ENCODE measurements around the gene ZNF576.
A peak's percentile ranks its signal among the peaks of the same experiment; 100 is the strongest.

Gene ZNF576

DNA sequence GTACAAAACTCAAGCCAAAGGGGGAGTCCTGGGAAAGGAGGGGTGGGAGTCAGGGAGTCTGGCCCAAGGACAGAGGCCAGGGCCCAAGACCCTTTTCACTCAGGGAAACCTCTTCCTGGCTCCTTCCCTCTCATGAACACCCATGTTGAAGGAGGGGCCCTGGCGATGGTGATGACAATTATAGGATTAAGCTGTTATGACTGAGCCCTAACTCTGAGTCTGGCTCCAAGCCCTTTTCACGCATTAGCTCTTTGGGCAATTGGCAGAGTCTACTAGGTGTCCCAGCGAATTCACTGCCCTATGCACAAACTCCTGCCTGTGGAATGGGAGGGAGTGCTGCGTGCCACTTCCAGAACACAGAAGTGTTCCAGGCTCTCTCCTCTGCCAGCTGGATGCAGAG is 42.7 kb upstream of the ZNF576 start:
- Mint-ChIP-seq H3K27ac (no peak overlapping the region), H3K4me1 (peaks cover 9% of the 10 kb centered on the region), H3K9me3 (no peaks in the 10 kb centered on the region), H3K4me3 (no peak overlapping the region), H3K36me3 (ENCODE audit: low read depth) (peaks cover 54% of the 10 kb centered on the region), H3K27me3 (ENCODE audit: low read depth, poor library complexity) (peaks cover 4% of the 10 kb centered on the region)
- no peak for DNase-seq
- TF ChIP-seq, protein P1, sequence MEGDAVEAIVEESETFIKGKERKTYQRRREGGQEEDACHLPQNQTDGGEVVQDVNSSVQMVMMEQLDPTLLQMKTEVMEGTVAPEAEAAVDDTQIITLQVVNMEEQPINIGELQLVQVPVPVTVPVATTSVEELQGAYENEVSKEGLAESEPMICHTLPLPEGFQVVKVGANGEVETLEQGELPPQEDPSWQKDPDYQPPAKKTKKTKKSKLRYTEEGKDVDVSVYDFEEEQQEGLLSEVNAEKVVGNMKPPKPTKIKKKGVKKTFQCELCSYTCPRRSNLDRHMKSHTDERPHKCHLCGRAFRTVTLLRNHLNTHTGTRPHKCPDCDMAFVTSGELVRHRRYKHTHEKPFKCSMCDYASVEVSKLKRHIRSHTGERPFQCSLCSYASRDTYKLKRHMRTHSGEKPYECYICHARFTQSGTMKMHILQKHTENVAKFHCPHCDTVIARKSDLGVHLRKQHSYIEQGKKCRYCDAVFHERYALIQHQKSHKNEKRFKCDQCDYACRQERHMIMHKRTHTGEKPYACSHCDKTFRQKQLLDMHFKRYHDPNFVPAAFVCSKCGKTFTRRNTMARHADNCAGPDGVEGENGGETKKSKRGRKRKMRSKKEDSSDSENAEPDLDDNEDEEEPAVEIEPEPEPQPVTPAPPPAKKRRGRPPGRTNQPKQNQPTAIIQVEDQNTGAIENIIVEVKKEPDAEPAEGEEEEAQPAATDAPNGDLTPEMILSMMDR (IDR thresholded peaks at IDR 0.05) = no peak

DNA sequence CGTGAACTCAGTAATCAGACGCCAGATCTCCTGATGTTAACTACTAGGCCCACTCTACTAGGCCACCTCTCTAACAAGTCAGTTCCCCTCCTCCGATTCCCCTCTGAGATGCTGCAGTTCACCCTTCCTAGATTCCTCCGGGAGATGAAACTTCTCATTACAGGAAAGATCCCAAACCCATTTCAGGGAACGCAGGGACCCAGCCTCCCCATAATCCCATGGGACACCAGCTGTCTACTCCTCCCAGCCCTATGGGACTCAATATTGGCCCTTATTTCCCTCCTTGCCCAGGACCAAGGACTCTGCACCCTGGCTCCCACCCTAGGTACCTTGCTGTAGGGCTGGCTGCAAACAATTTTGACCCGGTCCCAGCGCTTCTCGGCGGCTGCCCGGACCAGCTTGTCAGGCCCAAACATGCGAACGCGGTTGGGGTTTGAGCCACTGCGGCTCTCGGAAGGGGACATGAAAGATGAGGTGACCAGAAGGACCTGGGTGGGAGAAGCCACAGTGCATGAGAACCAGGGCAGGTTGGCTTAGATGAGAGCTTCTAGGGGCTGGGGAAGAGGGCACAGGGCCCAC is 42.0 kb upstream of the ZNF576 start:
- Mint-ChIP-seq H3K27ac (no peak overlapping the region), H3K4me1 (peaks cover 9% of the 10 kb centered on the region), H3K27me3 (ENCODE audit: low read depth, poor library complexity) (peaks cover 4% of the 10 kb centered on the region), H3K4me3 (no peak overlapping the region), H3K36me3 (ENCODE audit: low read depth) (peaks cover 49% of the 10 kb centered on the region), H3K9me3 (no peaks in the 10 kb centered on the region)
- TF ChIP-seq, protein P1 (IDR thresholded peaks at IDR 0.05) = no peak
- no peak for DNase-seq

DNA sequence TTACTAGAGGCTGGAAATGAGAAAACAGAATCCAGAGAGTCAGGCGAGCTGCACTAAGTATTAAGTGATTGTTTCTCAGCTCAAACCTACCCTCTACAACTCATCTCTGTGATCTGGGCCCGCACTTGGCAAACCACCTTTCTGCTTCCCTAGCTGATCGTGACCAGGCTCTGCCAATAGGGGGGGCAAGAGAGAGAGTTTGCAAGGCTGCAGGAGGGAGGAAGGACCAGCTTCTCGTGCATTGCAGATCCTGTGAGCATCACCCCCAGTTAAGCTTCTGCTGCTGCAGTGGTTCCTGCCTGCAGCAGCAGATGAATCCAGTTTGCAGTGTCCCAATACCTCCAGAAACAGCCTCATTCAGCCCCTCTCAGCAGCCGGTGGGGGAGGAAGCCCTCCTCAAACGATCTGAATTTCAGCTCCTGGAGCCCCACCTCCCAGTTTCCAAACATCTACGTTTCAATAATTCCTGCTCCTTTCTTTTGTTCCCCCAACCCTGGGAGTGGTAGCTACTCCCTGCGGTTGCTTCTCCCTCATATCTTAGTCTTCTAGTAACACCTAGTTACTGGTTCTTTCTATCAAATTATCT is 41.1 kb upstream of the ZNF576 start:
- Mint-ChIP-seq H3K27me3 (ENCODE audit: low read depth, poor library complexity) (peaks cover 4% of the 10 kb centered on the region), H3K9me3 (no peaks in the 10 kb centered on the region), H3K4me3 (no peak overlapping the region), H3K27ac (peak overlapping the region; percentile 96), H3K4me1 (peaks cover 9% of the 10 kb centered on the region), H3K36me3 (ENCODE audit: low read depth) (peaks cover 45% of the 10 kb centered on the region)
- TF ChIP-seq, protein P1 (IDR thresholded peaks at IDR 0.05) = peak; percentile 71
- peak; percentile 82 for DNase-seq

DNA sequence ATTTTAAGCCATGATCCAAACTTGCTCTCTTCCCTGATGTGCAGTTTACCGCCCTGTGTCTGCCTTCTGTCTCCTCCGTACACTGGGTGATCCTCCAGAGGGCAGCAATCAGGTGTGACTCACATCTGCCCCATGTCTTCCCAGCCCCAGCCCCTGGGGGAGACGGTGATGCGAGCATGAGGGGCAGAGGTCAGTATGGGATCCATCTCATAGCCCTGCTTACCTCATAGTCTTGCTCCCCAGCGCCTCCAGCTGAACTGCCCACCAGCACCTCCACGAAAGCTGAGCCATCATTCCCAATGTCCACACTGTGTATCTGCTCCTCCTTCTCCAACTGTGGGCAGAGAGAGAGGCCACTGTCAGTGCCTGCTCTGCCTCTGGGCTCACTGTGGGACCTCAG is 35.7 kb upstream of the ZNF576 start:
- TF ChIP-seq, protein P1 (IDR thresholded peaks at IDR 0.05) = no peak
- Mint-ChIP-seq H3K36me3 (ENCODE audit: low read depth) (peaks cover 41% of the 10 kb centered on the region), H3K27ac (peak overlapping the region; percentile 75), H3K4me3 (no peak overlapping the region), H3K9me3 (no peaks in the 10 kb centered on the region), H3K27me3 (ENCODE audit: low read depth, poor library complexity) (no peaks in the 10 kb centered on the region), H3K4me1 (peaks cover 9% of the 10 kb centered on the region)
- no peak for DNase-seq

DNA sequence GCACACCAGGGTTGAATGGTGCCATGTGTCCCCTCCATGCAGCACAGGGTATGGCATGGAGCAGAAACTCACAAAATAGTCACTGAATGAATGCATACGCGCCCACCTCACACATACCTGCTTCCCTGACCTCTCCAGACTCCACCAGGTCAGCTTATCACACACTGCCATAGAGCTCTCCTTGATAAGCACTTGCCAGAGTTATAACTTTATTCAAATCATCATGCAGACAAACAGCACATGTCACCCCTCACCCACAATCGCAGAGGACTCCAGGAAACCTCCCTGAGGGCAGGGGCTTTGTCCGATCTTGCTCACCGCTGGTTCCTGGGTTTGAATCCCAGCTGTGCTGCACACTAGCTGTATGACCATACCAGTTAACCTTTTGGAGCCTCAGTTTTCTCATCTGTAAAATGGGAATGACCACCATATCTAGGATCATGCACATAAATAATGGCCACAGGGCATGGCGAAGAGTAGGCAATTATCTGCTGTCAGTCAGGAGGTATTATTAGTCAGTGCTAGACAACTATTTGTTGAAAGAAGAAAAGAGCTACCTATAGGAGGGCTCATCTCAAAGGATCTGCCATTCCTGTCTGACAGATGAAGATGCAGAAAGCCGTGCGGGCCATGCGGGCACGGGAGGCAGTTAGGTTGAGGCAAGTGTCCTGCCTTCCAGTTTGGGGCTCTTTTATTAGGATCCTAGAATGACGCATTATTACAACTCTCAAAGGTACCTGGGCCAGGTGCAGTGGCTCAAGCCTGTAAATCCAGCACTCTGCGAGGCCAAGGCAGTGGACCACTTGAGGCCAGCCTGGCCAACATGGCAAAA is 35.0 kb upstream of the ZNF576 start:
- Mint-ChIP-seq H3K27me3 (ENCODE audit: low read depth, poor library complexity) (no peaks in the 10 kb centered on the region), H3K4me3 (no peak overlapping the region), H3K36me3 (ENCODE audit: low read depth) (peaks cover 41% of the 10 kb centered on the region), H3K27ac (peak overlapping the region; percentile 75), H3K4me1 (peaks cover 9% of the 10 kb centered on the region), H3K9me3 (no peaks in the 10 kb centered on the region)
- TF ChIP-seq, protein P1 (IDR thresholded peaks at IDR 0.05) = no peak
- no peak for DNase-seq
